PC-3 (cell line): Measurements from ENCODE around the gene KLHL6.

Source experiments
- CTCF ChIP-seq: fragments of 300-600 bp; sonication (generic); conservative IDR thresholded peaks from 2 replicates; pipeline ENCODE4 v1.5.1; 2017; ENCODE audit warnings: antibody characterized with exemption, low read depth, mild to moderate bottlenecking, low read length
- EZH2 ChIP-seq: fragments of 300-600 bp; sonication (generic); IDR thresholded peaks from one replicate; pipeline ENCODE4 v1.6.1; 2017; ENCODE audit warnings: antibody characterized with exemption, mild to moderate bottlenecking, low read length; ENCODE audit not compliant: unreplicated experiment

GRCh38 chr3:183546625-183547024 lies 8.9 kb downstream of the KLHL6 start:
- TF ChIP-seq CTCF (no peak), EZH2 (no peak)
